AG04450 (cell line): ENCODE data around the gene FBN2. TPM values are rescaled to one million over a fixed set of nuclear protein-coding genes. Genes with fewer than 3 reads are reported as not detected.
"Not testable (repeated sequence)": the region's sequence is repeated elsewhere in the genome, so short reads cannot be mapped to it uniquely, and the experiment has no call there.

Experiments
- CTCF ChIA-PET: fragments of 300-600, 350-600 bp; formaldehyde crosslinking; extraction: SDS; loops from one replicate; lab custom pipeline; 2022; ENCODE audit warnings: antibody characterized with exemption, inconsistent platforms; lab: Charles Lee
- POLR2A ChIA-PET: fragments of 350-600 bp; formaldehyde crosslinking; extraction: SDS; loops from one replicate; lab custom pipeline; 2021; ENCODE audit warnings: antibody characterized with exemption, inconsistent platforms; lab: Yijun Ruan, JAX
- DNase-seq: peaks from one replicate; pipeline ENCODE4 v3.0.0-alpha.2; 2011; ENCODE audit warnings: low read depth, low spot score
- H3K27ac ChIP-seq: one replicate; pipeline ENCODE4 v1.5.1; 2012; ENCODE audit warnings: low read depth, low read length, control low read depth
- H3K27me3 ChIP-seq: one replicate; pipeline ENCODE4 v1.6.0; 2012; ENCODE audit warnings: low read length; ENCODE audit not compliant: control insufficient read depth, insufficient read depth
- H3K4me3 ChIP-seq: 2 replicates; pipeline ENCODE4 v1.5.1; 2011; ENCODE audit warnings: mild to moderate bottlenecking, low read depth, low read length, control low read depth
- H3K9me3 ChIP-seq: 2 replicates; pipeline ENCODE4 v1.5.1; 2012; ENCODE audit warnings: low read length; ENCODE audit not compliant: control insufficient read depth, insufficient read depth
- polyA plus RNA-seq: library from polyadenylated mRNA; depleted of rRNA; stranded (reverse); fragments of >200 nt; gene quantifications from 2 replicates; pipeline ENCODE4 v1.2.3, GENCODE V29; 2011
- TF ChIP-seq, protein P1 (sequence below): IDR thresholded peaks from 2 replicates; pipeline ENCODE4 v1.5.1; 2011; ENCODE audit warnings: low read depth, low read length, control low read depth, inconsistent platforms

FBN2 gene
- polyA plus RNA-seq, 1 experiment = 46.5 TPM

DNA sequence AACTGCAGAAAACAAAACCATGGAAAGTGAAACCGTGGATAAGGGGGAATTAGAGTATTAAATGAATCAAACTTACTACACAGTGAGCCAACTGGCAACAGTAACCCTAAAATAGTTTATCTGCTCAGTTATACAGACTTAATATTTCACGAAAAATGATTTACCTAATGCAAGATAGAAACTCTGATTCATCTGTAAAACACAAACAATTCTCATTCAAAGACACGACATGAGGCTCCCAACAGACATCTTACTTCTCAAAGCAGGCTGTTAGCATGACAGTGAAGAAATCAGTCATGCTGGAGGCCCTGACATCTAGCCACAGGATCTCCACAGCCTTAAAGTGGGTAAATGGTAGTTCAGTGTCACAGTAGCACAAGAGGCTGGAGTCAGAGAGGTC lies 131.2 kb downstream of the FBN2 start:
- no peaks in the 10 kb centered on the region for H3K9me3 ChIP-seq
- ChIA-PET CTCF (no interaction called here), POLR2A (no interaction called here)
- no peaks in the 10 kb centered on the region for H3K27me3 ChIP-seq
- TF ChIP-seq, protein P1, sequence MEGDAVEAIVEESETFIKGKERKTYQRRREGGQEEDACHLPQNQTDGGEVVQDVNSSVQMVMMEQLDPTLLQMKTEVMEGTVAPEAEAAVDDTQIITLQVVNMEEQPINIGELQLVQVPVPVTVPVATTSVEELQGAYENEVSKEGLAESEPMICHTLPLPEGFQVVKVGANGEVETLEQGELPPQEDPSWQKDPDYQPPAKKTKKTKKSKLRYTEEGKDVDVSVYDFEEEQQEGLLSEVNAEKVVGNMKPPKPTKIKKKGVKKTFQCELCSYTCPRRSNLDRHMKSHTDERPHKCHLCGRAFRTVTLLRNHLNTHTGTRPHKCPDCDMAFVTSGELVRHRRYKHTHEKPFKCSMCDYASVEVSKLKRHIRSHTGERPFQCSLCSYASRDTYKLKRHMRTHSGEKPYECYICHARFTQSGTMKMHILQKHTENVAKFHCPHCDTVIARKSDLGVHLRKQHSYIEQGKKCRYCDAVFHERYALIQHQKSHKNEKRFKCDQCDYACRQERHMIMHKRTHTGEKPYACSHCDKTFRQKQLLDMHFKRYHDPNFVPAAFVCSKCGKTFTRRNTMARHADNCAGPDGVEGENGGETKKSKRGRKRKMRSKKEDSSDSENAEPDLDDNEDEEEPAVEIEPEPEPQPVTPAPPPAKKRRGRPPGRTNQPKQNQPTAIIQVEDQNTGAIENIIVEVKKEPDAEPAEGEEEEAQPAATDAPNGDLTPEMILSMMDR = no peak
- no peak overlapping the region for H3K4me3 ChIP-seq
- no peak for DNase-seq
- no peak overlapping the region for H3K27ac ChIP-seq

DNA sequence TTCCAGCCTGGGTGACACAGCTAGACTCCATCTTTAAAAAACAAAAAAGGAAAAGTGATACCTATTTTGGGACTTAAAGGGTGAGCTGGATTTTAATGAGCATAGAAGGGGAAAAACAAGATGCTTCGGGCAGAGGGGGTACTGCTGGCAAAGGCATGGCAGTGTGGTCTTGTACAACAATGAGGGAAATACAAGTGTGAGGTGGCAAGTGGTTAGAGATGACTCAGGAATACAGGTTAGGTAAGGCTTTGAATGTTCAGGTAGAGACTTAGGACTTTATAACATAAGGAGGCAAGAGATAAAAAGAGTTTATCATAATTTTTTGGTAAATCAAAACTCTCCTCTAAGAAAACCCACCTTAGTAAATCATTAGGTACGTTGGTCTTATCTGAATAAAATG lies 132.9 kb downstream of the FBN2 start:
- H3K4me3 ChIP-seq = no peak overlapping the region
- TF ChIP-seq, protein P1 = no peak
- CTCF ChIA-PET = no interaction called here

DNA sequence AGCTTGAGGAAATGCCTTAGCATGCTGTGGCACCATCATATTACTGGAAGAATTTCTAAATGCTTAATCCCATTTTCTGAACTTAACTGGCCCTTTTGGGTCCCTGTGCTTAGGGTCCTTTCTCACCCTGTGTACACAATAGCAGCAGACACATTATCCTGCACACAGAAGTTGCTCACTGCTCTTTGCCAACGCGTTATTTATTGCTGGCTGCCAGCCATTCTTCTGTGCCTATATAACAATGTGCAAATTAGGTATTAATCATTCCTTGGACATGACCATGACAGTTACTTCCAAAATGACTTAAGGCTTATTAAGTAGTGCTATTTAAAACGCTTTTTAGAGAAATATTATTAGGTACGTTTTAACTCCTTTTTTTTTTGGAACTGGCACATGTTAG lies 134.7 kb downstream of the FBN2 start:
- POLR2A ChIA-PET = no interaction called here
- DNase-seq = no peak
- H3K27ac ChIP-seq = no peak overlapping the region
- no peaks in the 10 kb centered on the region for H3K9me3 ChIP-seq
- CTCF ChIA-PET = no interaction called here
- H3K4me3 ChIP-seq = no peak overlapping the region
- TF ChIP-seq, protein P1 = no peak
- no peaks in the 10 kb centered on the region for H3K27me3 ChIP-seq

More for the DNA sequence above, 132.9 kb downstream of the FBN2 start:
- no peak overlapping the region for H3K27ac ChIP-seq
- no peaks in the 10 kb centered on the region for H3K9me3 ChIP-seq
- DNase-seq = no peak
- no peaks in the 10 kb centered on the region for H3K27me3 ChIP-seq
- POLR2A ChIA-PET = no interaction called here

DNA sequence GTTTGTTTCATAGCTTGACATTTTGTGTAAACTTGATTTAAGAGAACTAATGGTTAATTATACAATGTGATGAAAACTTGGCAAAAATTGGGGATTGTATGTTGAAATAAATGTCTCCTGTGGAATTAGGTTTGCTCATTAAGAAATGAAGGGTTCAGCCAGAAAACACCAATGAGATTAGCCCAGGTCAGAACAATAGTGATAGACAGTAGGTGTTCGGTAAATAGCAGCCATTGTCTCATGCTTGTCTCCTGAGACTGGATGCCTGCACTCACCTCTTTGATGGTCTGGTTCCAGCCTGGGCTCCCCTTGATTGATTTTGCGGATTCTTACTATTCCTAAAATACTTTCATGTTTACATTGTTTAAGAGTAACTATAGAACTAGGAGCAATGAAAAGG lies 135.5 kb downstream of the FBN2 start:
- no peak for DNase-seq
- ChIA-PET POLR2A (no interaction called here), CTCF (no interaction called here)
- TF ChIP-seq, protein P1 = no peak
- no peak overlapping the region for H3K27ac ChIP-seq
- H3K27me3 ChIP-seq = no peaks in the 10 kb centered on the region
- no peak overlapping the region for H3K4me3 ChIP-seq
- no peaks in the 10 kb centered on the region for H3K9me3 ChIP-seq

DNA sequence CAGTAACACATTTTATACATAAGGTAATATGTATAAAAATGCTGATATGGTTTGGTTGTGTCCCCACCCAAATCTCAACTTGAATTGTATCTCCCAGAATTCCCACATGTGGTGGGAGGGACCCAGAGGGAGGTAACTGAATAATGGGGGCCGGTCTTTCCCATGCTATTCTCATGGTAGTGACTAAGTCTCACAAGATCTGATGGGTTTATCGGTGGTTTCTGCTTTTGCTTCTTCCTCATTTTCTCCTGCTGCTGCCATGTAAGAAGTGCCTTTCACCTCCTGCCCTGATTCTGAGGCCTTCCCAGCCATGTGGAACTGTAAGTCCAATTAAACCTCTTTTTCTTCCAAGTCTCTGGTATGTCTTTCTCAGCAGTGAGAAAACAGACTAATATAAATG lies 137.3 kb downstream of the FBN2 start:
- H3K27ac ChIP-seq, POLR2A ChIA-PET, H3K4me3 ChIP-seq, H3K9me3 ChIP-seq, DNase-seq, H3K27me3 ChIP-seq, CTCF ChIA-PET: not testable (repeated sequence)

DNA sequence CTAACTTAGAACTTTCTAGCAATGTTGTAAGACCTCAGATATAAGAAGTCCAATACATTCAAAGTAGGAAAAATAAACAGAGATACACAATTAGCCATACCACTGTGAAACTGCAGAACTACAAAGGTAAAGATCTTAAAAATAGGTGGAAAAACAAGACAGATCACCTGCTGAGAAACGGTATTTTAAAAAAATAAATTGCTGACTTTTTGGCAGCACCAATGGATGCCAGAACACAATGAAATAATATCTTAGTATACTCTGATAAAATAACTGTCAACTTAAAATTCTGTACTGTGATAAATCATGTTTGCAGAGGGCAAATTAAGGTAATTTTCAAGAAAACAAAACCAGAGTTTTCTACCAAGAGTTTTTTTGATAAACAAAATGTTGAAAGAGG lies 138.9 kb downstream of the FBN2 start:
- Histone ChIP-seq H3K4me3 (no peak overlapping the region), H3K27ac (no peak overlapping the region), H3K9me3 (no peaks in the 10 kb centered on the region), H3K27me3 (no peaks in the 10 kb centered on the region)
- ChIA-PET POLR2A (no interaction called here), CTCF (no interaction called here)
- TF ChIP-seq, protein P1 = no peak
- DNase-seq = no peak
